ENCODE measurements around the gene SMYD3.

- TF ChIP-seq GATA2 (IDR thresholded peaks at IDR 0.05; ENCODE audit: insufficient read depth, insufficient read length, low read depth, low read length) (no peak), POLR2AphosphoS5 (IDR thresholded peaks at IDR 0.05; ENCODE audit: insufficient read depth, low read depth, low read length) (no peak), CTCF (IDR thresholded peaks at IDR 0.05; ENCODE audit: extremely low read depth in 1 of 2, insufficient read depth in 1 of 2, low read depth in 1 of 2, low read length in 2 of 2) (no peak), FOS (IDR thresholded peaks at IDR 0.05; ENCODE audit: borderline replicate concordance, insufficient read depth, low read length) (no peak), EZH2 (IDR thresholded peaks at IDR 0.05; ENCODE audit: borderline replicate concordance, low read depth, low read length, severe bottlenecking) (no peak), POLR2A (IDR thresholded peaks at IDR 0.05; ENCODE audit: low read depth, low read length) (no peak), JUN (IDR thresholded peaks at IDR 0.05; ENCODE audit: borderline replicate concordance, insufficient read depth, insufficient read length, low read depth) (no peak), MYC (IDR thresholded peaks at IDR 0.05; ENCODE audit: low read depth, low read length) (no peak)
Measured at GRCh38 chr1:246526380-246526779, 19.3 kb upstream of the SMYD3 start.
